OCI-M2 (cell line): Measurements from ENCODE around the gene DUSP21.
"Not testable (repeated sequence)": the region's sequence is repeated elsewhere in the genome, so short reads cannot be mapped to it uniquely, and the experiment has no call there.

ENCODE experiments used
- DNase-seq: peaks from one replicate; lab custom pipeline; 2025; ENCODE audit not compliant: unreplicated experiment; lab: John Stamatoyannopoulos, UW

The DUSP21 gene

DNA sequence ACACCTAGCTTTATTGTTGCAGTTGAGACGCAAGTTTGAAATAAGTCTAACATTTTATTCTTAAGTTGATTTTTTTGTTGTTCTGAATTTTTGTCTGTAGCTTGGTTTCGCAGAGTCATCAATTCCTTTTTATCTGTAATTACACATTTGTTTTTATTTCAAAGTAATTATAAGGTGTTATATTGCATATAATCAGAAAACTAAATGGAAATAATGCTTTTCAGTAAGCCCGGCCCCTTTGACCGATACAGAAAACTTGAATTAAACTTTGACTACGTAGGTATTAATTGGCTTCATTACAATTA is 31.3 kb downstream of the DUSP21 start:
- DNase-seq = no peak

DNA sequence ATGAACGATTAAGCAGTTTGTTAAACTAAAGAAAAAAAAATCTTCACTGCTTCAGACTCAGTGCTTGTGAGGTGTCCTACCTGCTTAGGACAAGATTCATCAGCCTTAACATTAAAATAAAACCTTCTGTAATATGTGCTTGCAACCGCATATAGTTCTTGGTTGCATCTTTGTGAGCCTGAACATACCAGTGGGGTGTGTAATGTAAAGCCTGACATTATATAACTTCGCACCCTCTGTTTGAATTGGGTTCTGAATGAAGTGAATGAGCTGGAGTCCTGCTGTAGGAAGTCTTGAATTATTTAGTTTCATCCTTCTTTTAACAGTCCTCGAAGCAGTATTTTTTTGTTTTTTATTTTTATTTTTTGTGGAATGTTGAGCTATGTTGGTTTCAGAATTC is 32.3 kb downstream of the DUSP21 start:
- no peak for DNase-seq

- no peak for DNase-seq
Observed at GRCh38 chrX:44876767-44877166, 32.9 kb downstream of the DUSP21 start.

GRCh38 chrX:44878780-44879179 is 35.0 kb downstream of the DUSP21 start:
- no peak for DNase-seq

GRCh38 chrX:44881549-44881948 is 37.7 kb downstream of the DUSP21 start:
- no peak for DNase-seq

GRCh38 chrX:44882635-44883034 is 38.8 kb downstream of the DUSP21 start:
- no peak for DNase-seq

GRCh38 chrX:44884944-44885343 is 41.1 kb downstream of the DUSP21 start:
- no peak for DNase-seq

DNA sequence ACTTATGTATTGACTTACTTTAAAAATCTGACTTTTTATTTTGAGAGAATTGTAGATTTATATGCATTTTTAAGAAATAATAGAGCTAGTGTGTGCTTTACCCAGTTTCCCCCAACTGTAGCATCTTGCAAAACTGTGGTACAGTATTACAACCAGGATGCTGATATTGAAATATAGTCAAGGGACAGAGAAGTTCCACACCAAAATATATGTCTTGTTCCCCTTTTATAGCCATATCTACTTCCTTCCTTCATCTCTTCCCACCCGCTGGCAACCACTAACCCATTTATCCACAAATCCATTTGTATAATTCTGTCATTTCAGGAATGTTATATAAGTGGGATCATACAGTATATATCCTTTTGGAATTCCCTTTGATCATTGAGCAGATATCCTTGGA is 46.0 kb downstream of the DUSP21 start:
- DNase-seq = no peak

- DNase-seq = no peak
Observed at GRCh38 chrX:44890247-44890646, 46.4 kb downstream of the DUSP21 start.

GRCh38 chrX:44890687-44891086 is 46.9 kb downstream of the DUSP21 start:
- DNase-seq = not testable (repeated sequence)

GRCh38 chrX:44891642-44892041 is 47.8 kb downstream of the DUSP21 start:
- no peak for DNase-seq
